Stomach (tissue), 4 donors: ENCODE results near the gene PELI2.

Experiments
- POLR2A ChIP-seq, 4 donors: fragments of 450-650 bp; IDR thresholded peaks; one replicate each; pipeline ENCODE4 v1.6.1; 2016; ENCODE audit warnings: antibody characterized with exemption in 4 of 4, control low read depth in 2 of 4, mild to moderate bottlenecking in 1 of 4, moderate library complexity in 1 of 4
- POLR2AphosphoS5 ChIP-seq, 3 donors: sonication (generic); formaldehyde crosslinking; IDR thresholded peaks; one replicate each; pipeline ENCODE4 v1.6.1; 2016; ENCODE audit warnings: antibody characterized with exemption in 3 of 3
- TF ChIP-seq, protein P1 (sequence below), 7 experiments: fragments of 450-650 bp in 4 of 7; fragments of 200-600 bp in 3 of 7; sonication (generic) in 3 of 7; IDR thresholded peaks; one replicate each; pipeline ENCODE4 v1.5.1; 2016 to 2019; ENCODE audit warnings: antibody characterized with exemption in 7 of 7, control low read depth in 2 of 7, mild to moderate bottlenecking in 1 of 7

DNA sequence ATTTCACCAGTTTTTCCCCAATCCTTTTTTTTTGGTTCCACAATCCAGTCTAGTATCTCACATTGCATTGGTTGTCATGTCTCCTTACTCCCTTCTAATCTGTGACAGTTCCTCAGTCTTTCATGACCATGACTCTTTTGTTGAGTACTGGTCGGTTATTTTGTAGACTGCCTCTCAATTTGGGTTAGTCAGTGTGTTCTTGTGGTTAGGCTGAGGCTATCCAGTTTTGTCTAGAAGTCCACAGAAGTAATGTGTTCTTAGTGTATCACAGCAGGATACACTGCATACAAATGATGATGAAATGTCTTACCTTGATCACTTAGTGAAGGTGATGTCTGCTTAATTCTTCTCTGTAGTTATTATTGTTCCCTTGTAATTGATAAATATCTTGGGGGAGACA, 24.8 kb downstream of the PELI2 start:
- TF ChIP-seq POLR2A (IDR thresholded peaks at IDR 0.05) (no peak), POLR2AphosphoS5 (IDR thresholded peaks at IDR 0.05) (no peak)
- TF ChIP-seq, protein P1, sequence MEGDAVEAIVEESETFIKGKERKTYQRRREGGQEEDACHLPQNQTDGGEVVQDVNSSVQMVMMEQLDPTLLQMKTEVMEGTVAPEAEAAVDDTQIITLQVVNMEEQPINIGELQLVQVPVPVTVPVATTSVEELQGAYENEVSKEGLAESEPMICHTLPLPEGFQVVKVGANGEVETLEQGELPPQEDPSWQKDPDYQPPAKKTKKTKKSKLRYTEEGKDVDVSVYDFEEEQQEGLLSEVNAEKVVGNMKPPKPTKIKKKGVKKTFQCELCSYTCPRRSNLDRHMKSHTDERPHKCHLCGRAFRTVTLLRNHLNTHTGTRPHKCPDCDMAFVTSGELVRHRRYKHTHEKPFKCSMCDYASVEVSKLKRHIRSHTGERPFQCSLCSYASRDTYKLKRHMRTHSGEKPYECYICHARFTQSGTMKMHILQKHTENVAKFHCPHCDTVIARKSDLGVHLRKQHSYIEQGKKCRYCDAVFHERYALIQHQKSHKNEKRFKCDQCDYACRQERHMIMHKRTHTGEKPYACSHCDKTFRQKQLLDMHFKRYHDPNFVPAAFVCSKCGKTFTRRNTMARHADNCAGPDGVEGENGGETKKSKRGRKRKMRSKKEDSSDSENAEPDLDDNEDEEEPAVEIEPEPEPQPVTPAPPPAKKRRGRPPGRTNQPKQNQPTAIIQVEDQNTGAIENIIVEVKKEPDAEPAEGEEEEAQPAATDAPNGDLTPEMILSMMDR (IDR thresholded peaks at IDR 0.05): no peak
